DMS79 (cell line): ENCODE results near the gene ZNF556.
A peak's percentile ranks its signal among the peaks of the same experiment; 100 is the strongest.

ENCODE experiments used
- DNase-seq: peaks from one replicate; lab custom pipeline; 2025; lab: John Stamatoyannopoulos, UW

Gene ZNF556

GRCh38 chr19:2867025-2867991 lies at the start of gene ZNF556:
TSS of gene ZNF556 (plus strand) at chr19:2867335. CDS start at chr19:2867422, 87 bp downstream.
- no peak for DNase-seq

GRCh38 chr19:2819540-2820111 lies 47.5 kb upstream of the ZNF556 start, which contains the start of gene ZNF554:
TSS of gene ZNF554 (plus strand) at chr19:2819868. CDS start at chr19:2820072, 204 bp downstream.
- DNase-seq: peak; percentile 90

GRCh38 chr19:2820112-2820702 lies 46.9 kb upstream of the ZNF556 start:
- no peak for DNase-seq

GRCh38 chr19:2822846-2823245 lies 44.3 kb upstream of the ZNF556 start:
- no peak for DNase-seq

GRCh38 chr19:2823646-2824045 lies 43.5 kb upstream of the ZNF556 start:
- DNase-seq: no peak

- no peak for DNase-seq
These were observed 43.0 kb upstream of the ZNF556 start for GRCh38 chr19:2824129-2824528.

- DNase-seq: no peak
These were observed 40.1 kb upstream of the ZNF556 start for GRCh38 chr19:2827022-2827421.

- no peak for DNase-seq
These were observed 39.2 kb upstream of the ZNF556 start for GRCh38 chr19:2827840-2828489.

- DNase-seq: no peak
These were observed 32.8 kb upstream of the ZNF556 start for GRCh38 chr19:2834294-2834871.

- no peak for DNase-seq
These were observed 29.7 kb upstream of the ZNF556 start for GRCh38 chr19:2837430-2837829.

- peak; percentile 97 for DNase-seq
These were observed 26.0 kb upstream of the ZNF556 start, which contains the start of gene ZNF555 for GRCh38 chr19:2840794-2841791. TSS of gene ZNF555 (plus strand) at chr19:2841475. CDS start at chr19:2841573, 98 bp downstream.

GRCh38 chr19:2841855-2842574 lies 25.1 kb upstream of the ZNF556 start:
- DNase-seq: no peak

GRCh38 chr19:2845107-2845506 lies 22.0 kb upstream of the ZNF556 start:
- no peak for DNase-seq

GRCh38 chr19:2846180-2846894 lies 20.8 kb upstream of the ZNF556 start:
- DNase-seq: no peak

GRCh38 chr19:2847507-2847906 lies 19.6 kb upstream of the ZNF556 start:
- no peak for DNase-seq

GRCh38 chr19:2848616-2849015 lies 18.5 kb upstream of the ZNF556 start:
- no peak for DNase-seq

GRCh38 chr19:2850256-2850925 lies 16.7 kb upstream of the ZNF556 start:
- DNase-seq: no peak

- DNase-seq: no peak
These were observed 14.5 kb upstream of the ZNF556 start for GRCh38 chr19:2852598-2852997.
